Osteocyte (in vitro differentiated cells): ENCODE data around the gene ELOVL7. TPM values are rescaled to one million over a fixed set of nuclear protein-coding genes. Genes with fewer than 3 reads are reported as not detected.

ENCODE experiments used
- DNase-seq: peaks from one replicate; pipeline ENCODE4 v3.0.0; 2021; ENCODE audit warnings: mixed read lengths; ENCODE audit not compliant: unreplicated experiment; ENCODE audit errors: extremely low spot score
- H3K27ac Mint-ChIP-seq: one replicate; pipeline ENCODE4 v1.8.0; 2021; ENCODE audit warnings: mild to moderate bottlenecking, mixed read lengths; ENCODE audit not compliant: unreplicated experiment
- H3K27me3 Mint-ChIP-seq: one replicate; pipeline ENCODE4 v1.8.0; 2021; ENCODE audit warnings: mixed read lengths; ENCODE audit not compliant: unreplicated experiment
- H3K36me3 Mint-ChIP-seq: one replicate; pipeline ENCODE4 v1.8.0; 2021; ENCODE audit warnings: mixed read lengths; ENCODE audit not compliant: unreplicated experiment
- H3K4me1 Mint-ChIP-seq: one replicate; pipeline ENCODE4 v1.8.0; 2021; ENCODE audit warnings: mixed read lengths; ENCODE audit not compliant: unreplicated experiment
- H3K4me3 Mint-ChIP-seq: one replicate; pipeline ENCODE4 v1.8.0; 2021; ENCODE audit warnings: mild to moderate bottlenecking, moderate library complexity, mixed read lengths; ENCODE audit not compliant: unreplicated experiment
- H3K9me3 Mint-ChIP-seq: one replicate; pipeline ENCODE4 v1.8.0; 2021; ENCODE audit warnings: mixed read lengths; ENCODE audit not compliant: unreplicated experiment
- total RNA-seq: library from RNA; stranded (reverse); gene quantifications from 2 replicates; pipeline ENCODE4 v1.2.1, GENCODE V29; 2021
- TF ChIP-seq, protein P1 (sequence below): fragments of 200-600 bp; sonication (generic); IDR thresholded peaks from 2 replicates; pipeline ENCODE4 v1.5.0; 2021; ENCODE audit warnings: antibody characterized with exemption, mild to moderate bottlenecking, moderate library complexity

Gene ELOVL7
- total RNA-seq, 1 donor from 2014 or later = 0.46 TPM

GRCh38 chr5:60705144-60705543 lies 138.9 kb downstream of the ELOVL7 start:
- no peaks in the 10 kb centered on the region for H3K9me3 Mint-ChIP-seq
- H3K27ac Mint-ChIP-seq = no peak overlapping the region
- no peaks in the 10 kb centered on the region for H3K36me3 Mint-ChIP-seq
- TF ChIP-seq, protein P1, sequence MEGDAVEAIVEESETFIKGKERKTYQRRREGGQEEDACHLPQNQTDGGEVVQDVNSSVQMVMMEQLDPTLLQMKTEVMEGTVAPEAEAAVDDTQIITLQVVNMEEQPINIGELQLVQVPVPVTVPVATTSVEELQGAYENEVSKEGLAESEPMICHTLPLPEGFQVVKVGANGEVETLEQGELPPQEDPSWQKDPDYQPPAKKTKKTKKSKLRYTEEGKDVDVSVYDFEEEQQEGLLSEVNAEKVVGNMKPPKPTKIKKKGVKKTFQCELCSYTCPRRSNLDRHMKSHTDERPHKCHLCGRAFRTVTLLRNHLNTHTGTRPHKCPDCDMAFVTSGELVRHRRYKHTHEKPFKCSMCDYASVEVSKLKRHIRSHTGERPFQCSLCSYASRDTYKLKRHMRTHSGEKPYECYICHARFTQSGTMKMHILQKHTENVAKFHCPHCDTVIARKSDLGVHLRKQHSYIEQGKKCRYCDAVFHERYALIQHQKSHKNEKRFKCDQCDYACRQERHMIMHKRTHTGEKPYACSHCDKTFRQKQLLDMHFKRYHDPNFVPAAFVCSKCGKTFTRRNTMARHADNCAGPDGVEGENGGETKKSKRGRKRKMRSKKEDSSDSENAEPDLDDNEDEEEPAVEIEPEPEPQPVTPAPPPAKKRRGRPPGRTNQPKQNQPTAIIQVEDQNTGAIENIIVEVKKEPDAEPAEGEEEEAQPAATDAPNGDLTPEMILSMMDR = no peak
- DNase-seq = no peak
- peaks cover 3% of the 10 kb centered on the region for H3K4me1 Mint-ChIP-seq
- no peak overlapping the region for H3K4me3 Mint-ChIP-seq
- peaks cover 31% of the 10 kb centered on the region for H3K27me3 Mint-ChIP-seq

DNA sequence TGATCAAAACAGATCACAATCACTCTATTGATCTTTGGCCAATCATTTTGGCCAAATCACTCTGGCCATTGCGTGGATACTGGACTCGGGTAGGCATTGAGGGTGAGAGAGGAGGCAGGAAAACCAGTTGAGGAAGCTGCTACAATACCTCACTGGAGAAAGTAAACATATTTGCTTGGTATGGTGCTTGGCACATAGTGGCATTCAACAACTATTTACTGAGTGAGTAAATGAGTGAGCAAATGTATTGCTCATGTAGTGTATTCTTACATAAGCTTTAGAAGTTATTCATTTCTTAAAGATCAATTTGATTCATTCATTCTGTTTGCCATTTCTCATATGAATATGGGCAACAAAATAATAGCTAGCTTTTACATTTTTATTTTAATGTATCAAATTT lies 140.1 kb downstream of the ELOVL7 start:
- Mint-ChIP-seq H3K4me3 (no peak overlapping the region), H3K27ac (no peak overlapping the region), H3K4me1 (peaks cover 5% of the 10 kb centered on the region)

More for the DNA sequence above, 140.1 kb downstream of the ELOVL7 start:
- DNase-seq = no peak
- H3K36me3 Mint-ChIP-seq = no peaks in the 10 kb centered on the region
- TF ChIP-seq, protein P1 = no peak
- H3K9me3 Mint-ChIP-seq = no peaks in the 10 kb centered on the region
- H3K27me3 Mint-ChIP-seq = peaks cover 25% of the 10 kb centered on the region

Other genes starting within 250 kb of the ELOVL7 start
- gene DEPDC1B, start 144.1 kb downstream of the ELOVL7 start, total RNA-seq = 1.7 and 1.9 TPM in 2 replicates
- 11.3 and 13.4 TPM in 2 replicates for gene ERCC8, start 100.8 kb upstream of the ELOVL7 start, total RNA-seq
- gene NDUFAF2, start 100.9 kb upstream of the ELOVL7 start, total RNA-seq = 22.2 and 23.4 TPM in 2 replicates